ENCODE results near the gene SNCAIP.

- TF ChIP-seq, protein P1, sequence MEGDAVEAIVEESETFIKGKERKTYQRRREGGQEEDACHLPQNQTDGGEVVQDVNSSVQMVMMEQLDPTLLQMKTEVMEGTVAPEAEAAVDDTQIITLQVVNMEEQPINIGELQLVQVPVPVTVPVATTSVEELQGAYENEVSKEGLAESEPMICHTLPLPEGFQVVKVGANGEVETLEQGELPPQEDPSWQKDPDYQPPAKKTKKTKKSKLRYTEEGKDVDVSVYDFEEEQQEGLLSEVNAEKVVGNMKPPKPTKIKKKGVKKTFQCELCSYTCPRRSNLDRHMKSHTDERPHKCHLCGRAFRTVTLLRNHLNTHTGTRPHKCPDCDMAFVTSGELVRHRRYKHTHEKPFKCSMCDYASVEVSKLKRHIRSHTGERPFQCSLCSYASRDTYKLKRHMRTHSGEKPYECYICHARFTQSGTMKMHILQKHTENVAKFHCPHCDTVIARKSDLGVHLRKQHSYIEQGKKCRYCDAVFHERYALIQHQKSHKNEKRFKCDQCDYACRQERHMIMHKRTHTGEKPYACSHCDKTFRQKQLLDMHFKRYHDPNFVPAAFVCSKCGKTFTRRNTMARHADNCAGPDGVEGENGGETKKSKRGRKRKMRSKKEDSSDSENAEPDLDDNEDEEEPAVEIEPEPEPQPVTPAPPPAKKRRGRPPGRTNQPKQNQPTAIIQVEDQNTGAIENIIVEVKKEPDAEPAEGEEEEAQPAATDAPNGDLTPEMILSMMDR (IDR thresholded peaks at IDR 0.05): no peak
- no peak for TF ChIP-seq POLR2A (IDR thresholded peaks at IDR 0.05)
- TF ChIP-seq POLR2AphosphoS5 (IDR thresholded peaks at IDR 0.05): no peak
Observed at GRCh38 chr5:122424132-122424531, 112.1 kb downstream of the SNCAIP start.

Data from transverse colon (tissue), 4 donors.